Bronchial epithelial cell (primary cell): Measurements from ENCODE around the gene SEZ6L2. TPM values are rescaled to one million over a fixed set of nuclear protein-coding genes. Genes with fewer than 3 reads are reported as not detected.
"Not testable (repeated sequence)": the region's sequence is repeated elsewhere in the genome, so short reads cannot be mapped to it uniquely, and the experiment has no call there.

Experiments used
- DNase-seq: peaks from one replicate; pipeline ENCODE4 v3.0.0-alpha.2; 2010; ENCODE audit warnings: low read depth
- FAIRE-seq: peaks from 2 replicates; lab custom pipeline; 2011; peaks lifted over from hg19 to GRCh38; lab: Jason Lieb, UNC
- H3K27me3 ChIP-seq: 2 replicates; pipeline ENCODE4 v1.5.1; 2011; ENCODE audit warnings: low read length; ENCODE audit not compliant: control insufficient read depth, insufficient read depth
- H3K36me3 ChIP-seq: 2 replicates; pipeline ENCODE4 v1.5.1; 2011; ENCODE audit warnings: low read length; ENCODE audit not compliant: control insufficient read depth, insufficient read depth
- H3K4me3 ChIP-seq: 2 replicates; pipeline ENCODE4 v1.5.1; 2011; ENCODE audit warnings: mild to moderate bottlenecking, low read depth, low read length, control low read depth
- CTCF ChIP-seq: IDR thresholded peaks from 2 replicates; pipeline ENCODE4 v1.5.1; 2011; ENCODE audit warnings: mild to moderate bottlenecking, moderate library complexity, low read length, control low read depth, inconsistent platforms; ENCODE audit not compliant: insufficient read depth, severe bottlenecking
- total RNA-seq: library from RNA; depleted of rRNA; stranded (reverse); fragments of >200 nt; gene quantifications from 2 replicates; pipeline ENCODE4 v1.2.1, GENCODE V29; 2014

The SEZ6L2 gene
- total RNA-seq, 1 donor from 2014 or later = 2.9 TPM

GRCh38 chr16:29911676-29912010 lies 12.3 kb upstream of the SEZ6L2 start:
- no peak for TF ChIP-seq CTCF
- Histone ChIP-seq H3K36me3 (peaks cover 2% of the 10 kb centered on the region), H3K27me3 (no peaks in the 10 kb centered on the region), H3K4me3 (no peak overlapping the region)
- DNase-seq = no peak
- FAIRE-seq = no peak

- H3K36me3 ChIP-seq = peaks cover 2% of the 10 kb centered on the region
- FAIRE-seq (no peak), DNase-seq (no peak)
- no peak for TF ChIP-seq CTCF
- no peak overlapping the region for H3K4me3 ChIP-seq
- H3K27me3 ChIP-seq = no peaks in the 10 kb centered on the region
These were observed 11.7 kb upstream of the SEZ6L2 start for GRCh38 chr16:29910819-29911675.

- H3K4me3 ChIP-seq, FAIRE-seq, H3K36me3 ChIP-seq, DNase-seq, H3K27me3 ChIP-seq: not testable (repeated sequence)
These were observed 10.5 kb upstream of the SEZ6L2 start for GRCh38 chr16:29909851-29910250.

GRCh38 chr16:29909391-29909790 lies 10.0 kb upstream of the SEZ6L2 start:
- TF ChIP-seq CTCF = no peak
- no peak for DNase-seq
- H3K36me3 ChIP-seq = peaks cover 2% of the 10 kb centered on the region
- no peak overlapping the region for H3K4me3 ChIP-seq
- FAIRE-seq = no peak
- H3K27me3 ChIP-seq = no peaks in the 10 kb centered on the region

GRCh38 chr16:29908719-29909220 lies 9.4 kb upstream of the SEZ6L2 start:
- FAIRE-seq (no peak), DNase-seq (no peak)
- no peaks in the 10 kb centered on the region for H3K36me3 ChIP-seq
- TF ChIP-seq CTCF = no peak
- H3K4me3 ChIP-seq = no peak overlapping the region
- H3K27me3 ChIP-seq = no peaks in the 10 kb centered on the region

GRCh38 chr16:29907973-29908372 lies 8.6 kb upstream of the SEZ6L2 start:
- no peak for TF ChIP-seq CTCF
- Histone ChIP-seq H3K4me3 (no peak overlapping the region), H3K36me3 (no peaks in the 10 kb centered on the region), H3K27me3 (no peaks in the 10 kb centered on the region)
- no peak for DNase-seq
- FAIRE-seq = no peak
